GM18505 (cell line): Measurements from ENCODE around the gene CYB561.

Source experiments
- ATAC-seq: cut with Tn5 transposase; IDR thresholded peaks from one replicate; pipeline ENCODE4 v1.9.1; 2021; ENCODE audit not compliant: unreplicated experiment
- POLR2A ChIP-seq: IDR thresholded peaks from 4 replicates; pipeline ENCODE4 v1.6.1; 2011; ENCODE audit warnings: borderline replicate concordance; ENCODE audit not compliant: insufficient read depth, insufficient read length; ENCODE audit errors: extremely low read depth

The CYB561 gene

GRCh38 chr17:63439687-63440086 is 6.4 kb downstream of the CYB561 start:
- no peak for TF ChIP-seq POLR2A
- no peak for ATAC-seq

GRCh38 chr17:63438092-63439051 is 7.7 kb downstream of the CYB561 start:
- no peak for TF ChIP-seq POLR2A
- ATAC-seq: no peak

- no peak for TF ChIP-seq POLR2A
- ATAC-seq: no peak
Observed at GRCh38 chr17:63437287-63438091, 8.6 kb downstream of the CYB561 start.

GRCh38 chr17:63436523-63437110 is 9.5 kb downstream of the CYB561 start:
- no peak for ATAC-seq
- no peak for TF ChIP-seq POLR2A

- no peak for TF ChIP-seq POLR2A
- ATAC-seq: no peak
Observed at GRCh38 chr17:63435681-63436522, 10.2 kb downstream of the CYB561 start.

- ATAC-seq: no peak
- no peak for TF ChIP-seq POLR2A
Observed at GRCh38 chr17:63434951-63435571, 11.0 kb downstream of the CYB561 start.

- no peak for TF ChIP-seq POLR2A
- no peak for ATAC-seq
Observed at GRCh38 chr17:63433746-63434591, 12.1 kb downstream of the CYB561 start.

GRCh38 chr17:63431939-63432804 is 13.9 kb downstream of the CYB561 start:
- no peak for TF ChIP-seq POLR2A
- ATAC-seq: no peak

GRCh38 chr17:63431618-63431938 is 14.5 kb downstream of the CYB561 start:
- no peak for ATAC-seq
- TF ChIP-seq POLR2A: no peak

GRCh38 chr17:63430223-63430622 is 15.9 kb downstream of the CYB561 start:
- ATAC-seq: no peak
- no peak for TF ChIP-seq POLR2A

- ATAC-seq: no peak
- no peak for TF ChIP-seq POLR2A
Observed at GRCh38 chr17:63429766-63430165, 16.3 kb downstream of the CYB561 start.
